Heart left ventricle (tissue), 16 donors: ENCODE results near the gene MAP9. TPM values are rescaled to one million over a fixed set of nuclear protein-coding genes. Genes with fewer than 3 reads are reported as not detected.
"Not testable (repeated sequence)": the region's sequence is repeated elsewhere in the genome, so short reads cannot be mapped to it uniquely, and the experiment has no call there.

Source experiments
- ATAC-seq, 4 donors: fragments of 200-7000 bp; cut with Tn5 transposase; one replicate each; pipeline ENCODE4 v1.9.1; 2020 to 2022; ENCODE audit warnings: moderate library complexity in 4 of 4, mild to moderate bottlenecking in 3 of 4, moderate number of reproducible peaks in 1 of 4
- DNase-seq, 5 donors: peaks; one replicate each; pipeline ENCODE4 v3.0.0-alpha.2; 2020
- H3K27ac ChIP-seq, 12 donors: fragments of 200-600 bp; sonication (generic) in 4 of 12; one replicate each; pipeline versions ENCODE4 v1.5.0 to v1.8.0; 2016 to 2022; ENCODE audit warnings: mild to moderate bottlenecking in 2 of 12
- H3K27me3 ChIP-seq, 9 donors: fragments of 200-600 bp; sonication (generic) in 2 of 9; one replicate each; pipeline versions ENCODE4 v1.5.1 to v1.8.0; 2016 to 2022; ENCODE audit warnings: mild to moderate bottlenecking in 3 of 9
- H3K36me3 ChIP-seq, 9 donors: fragments of 200-600 bp; sonication (generic) in 2 of 9; one replicate each; pipeline versions ENCODE4 v1.5.0 to v1.8.0; 2018 to 2022; ENCODE audit warnings: mild to moderate bottlenecking in 2 of 9
- H3K4me1 ChIP-seq, 12 donors: fragments of 200-600 bp; sonication (generic) in 4 of 12; one replicate each; pipeline versions ENCODE4 v1.5.0 to v1.8.0; 2016 to 2022; ENCODE audit warnings: mild to moderate bottlenecking in 3 of 12
- H3K4me3 ChIP-seq, 12 donors: fragments of 200-600 bp; sonication (generic) in 4 of 12; one replicate each; pipeline versions ENCODE4 v1.5.0 to v1.8.0; 2017 to 2022; ENCODE audit warnings: mild to moderate bottlenecking in 9 of 12, moderate library complexity in 4 of 12
- H3K9me3 ChIP-seq, 12 donors: fragments of 200-600 bp; sonication (generic) in 4 of 12; one replicate each; pipeline versions ENCODE4 v1.5.0 to v1.8.0; 2016 to 2022; ENCODE audit warnings: mild to moderate bottlenecking in 1 of 12
- POLR2A ChIP-seq, 2 donors: fragments of 450-650 bp; IDR thresholded peaks; one replicate each; pipeline ENCODE4 v1.6.1; 2017; ENCODE audit warnings: antibody characterized with exemption in 2 of 2, mild to moderate bottlenecking in 2 of 2, moderate library complexity in 2 of 2
- WGBS, 4 donors: extraction: QIAGEN DNeasy Blood & Tissue Kit in 2 of 4; methylation state at CpG; one replicate each; pipeline versions ENCODE4 v1.1.5 to v1.1.7; 2013 to 2018; 5-methylcytosine and 5-hydroxymethylcytosine counted together
- intact Hi-C, 10 donors: fragments of 100-400 bp; cut with DNase I; formaldehyde crosslinking; loops; one replicate each; pipeline versions ENCODE4 v1.11.1 to v1.14.2; 2022
- long read RNA-seq, 3 donors: library from polyadenylated mRNA; unstranded; transcript quantifications; one replicate each; pipeline ENCODE4 v2.0.0, GENCODE V29; 2020 to 2021
- polyA plus RNA-seq, 2 donors: library from polyadenylated mRNA; stranded (reverse); fragments of 200-250 nt; gene quantifications; one replicate each; pipeline ENCODE4 v1.2.3, GENCODE V29; 2013
- total RNA-seq, 9 donors: library from RNA; depleted of rRNA in 2 of 9; stranded (reverse); fragments of >200 nt in 2 of 9; fragmentation: NEBNext Ultra II Directional in 3 of 9; extraction: Animal tissue kit (Norgen Biotek cat#: 25700) in 3 of 9; gene quantifications; one replicate each; pipeline versions ENCODE4 v1.1.0 to v1.2.4, GENCODE V29; 2016 to 2023
- TF ChIP-seq, protein P1 (sequence below), 12 donors: fragments of 200-600 bp; sonication (generic) in 4 of 12; IDR thresholded peaks; one replicate each; pipeline versions ENCODE4 v1.5.0 to v1.8.0; 2018 to 2022; ENCODE audit warnings: antibody characterized with exemption in 12 of 12, mild to moderate bottlenecking in 5 of 12
- donor health status: ischemic (EF 13 %, LVEDD 7.1; RV severe dilation, severe dysfunction).
- donor health status: healthy with polysubstance abuse.
- donor health status: DM: no; HTN: yes; CAD: no.
- donor health status: DM: no; HTN: no; CAD: no.
- donor health status: ischemic (EF 25% LVEDD 6.9; RV normal size, moderate dysfunction).
- donor health status: ischemic (EF 25% LVEDD 5.7; RV mildly dilated, moderate dysfunction).
- donor health status: healthy.
- donor health status: DM: yes; HTN: yes; CAD: no.
- donor health status: ischemic (EF 35%, LVEDD 5.7; RV mildly dilated, moderate dysfunction).
- donor health status: nonischemic (EF 11% LVEDD 7.7; RV severe dilation, severe dysfunction).
- donor health status: DM: yes; HTN: yes; CAD: no.
- donor health status: PGD.
- donor health status: ischemic (EF 29% LVEDD 5.4; RV normal size, mild dysfunction).
- donor health status: nonischemic (EF 23%, LVEDD 6.1; RV moderate dilation, normal function).

MAP9 gene
- total RNA-seq (10 to 100 TPM in 4 of 9 donors, 1 to 10 TPM in 5; 3.9 to 12.0 (median 9.0) TPM), polyA plus RNA-seq (1 to 10 TPM; 3.4 to 6.2 TPM)
- long read RNA-seq, donor 1, partial matches to known transcripts, result 4 of 9 reads
- long read RNA-seq, donor 1, other reads (novel, unspliced or antisense), result 4 of 9 reads
- long read RNA-seq, donor 2, transcript MAP9-204 (11 exons, 1,644 nt), result major isoform, 8 of 35 reads
- long read RNA-seq, donor 2, partial matches to known transcripts, result 15 of 35 reads
- long read RNA-seq, donor 2, other reads (novel, unspliced or antisense), result 11 of 35 reads
- long read RNA-seq, donor 3, partial matches to known transcripts, result 4 of 12 reads
- long read RNA-seq, donor 3, other reads (novel, unspliced or antisense), result 7 of 12 reads

GRCh38 chr4:155376387-155377268 lies at the start of gene MAP9:
Gene MAP9, minus strand, starts transcription at chr4:155376965. Its CDS starts 1,115 bp downstream, at chr4:155375850.
- Histone ChIP-seq H3K27ac (peak within 1 kb of the TSS in 4 of 12 donors; percentile 21 to 56 (median 38)), H3K4me3 (peak within 1 kb of the TSS; percentile 45 to 84 (median 70)), H3K27me3 (peaks cover 0 to 21% (median 0%) of the 10 kb centered on the region in 9 donors), H3K4me1 (peaks cover 0 to 12% (median 7%) of the 10 kb centered on the region in 12 donors), H3K36me3 (peaks cover 0 to 13% (median 0%) of the 10 kb centered on the region in 9 donors), H3K9me3 (no peaks in the 10 kb centered on the region)
- intact Hi-C loops, result loop anchor here in 2 of 10 donors (10.0 kb wide), 1 partner anchor 822 kb away; the partner anchor contains the start of gene PLRG1 (in 2 of the 2)
- whole genome bisulfite sequencing, 4 donors, result 4 to 11% (median 7%) methylated on average over 41 to 66 of the region's 66 CpGs
- ATAC-seq, result peak; percentile 97 to 99 (median 99)
- TF ChIP-seq, protein P1, sequence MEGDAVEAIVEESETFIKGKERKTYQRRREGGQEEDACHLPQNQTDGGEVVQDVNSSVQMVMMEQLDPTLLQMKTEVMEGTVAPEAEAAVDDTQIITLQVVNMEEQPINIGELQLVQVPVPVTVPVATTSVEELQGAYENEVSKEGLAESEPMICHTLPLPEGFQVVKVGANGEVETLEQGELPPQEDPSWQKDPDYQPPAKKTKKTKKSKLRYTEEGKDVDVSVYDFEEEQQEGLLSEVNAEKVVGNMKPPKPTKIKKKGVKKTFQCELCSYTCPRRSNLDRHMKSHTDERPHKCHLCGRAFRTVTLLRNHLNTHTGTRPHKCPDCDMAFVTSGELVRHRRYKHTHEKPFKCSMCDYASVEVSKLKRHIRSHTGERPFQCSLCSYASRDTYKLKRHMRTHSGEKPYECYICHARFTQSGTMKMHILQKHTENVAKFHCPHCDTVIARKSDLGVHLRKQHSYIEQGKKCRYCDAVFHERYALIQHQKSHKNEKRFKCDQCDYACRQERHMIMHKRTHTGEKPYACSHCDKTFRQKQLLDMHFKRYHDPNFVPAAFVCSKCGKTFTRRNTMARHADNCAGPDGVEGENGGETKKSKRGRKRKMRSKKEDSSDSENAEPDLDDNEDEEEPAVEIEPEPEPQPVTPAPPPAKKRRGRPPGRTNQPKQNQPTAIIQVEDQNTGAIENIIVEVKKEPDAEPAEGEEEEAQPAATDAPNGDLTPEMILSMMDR (IDR thresholded peaks at IDR 0.05), result no peak
- TF ChIP-seq POLR2A (IDR thresholded peaks at IDR 0.05), result no peak
- peak; percentile 92 to 94 (median 92) for DNase-seq

- H3K9me3 ChIP-seq, result not testable (repeated sequence)
- 86 to 96% (median 89%) methylated on average over 10 to 11 of the region's 11 CpGs for WGBS, 4 donors
Observed at GRCh38 chr4:155424778-155425177, 48.0 kb upstream of the MAP9 start.

GRCh38 chr4:155423671-155424070 lies 46.9 kb upstream of the MAP9 start:
- Histone ChIP-seq H3K36me3 (no peaks in the 10 kb centered on the region), H3K4me1 (peaks cover 0 to 17% (median 1%) of the 10 kb centered on the region in 12 donors), H3K9me3 (peaks cover 0 to 10% (median 0%) of the 10 kb centered on the region in 12 donors), H3K27me3 (no peaks in the 10 kb centered on the region), H3K27ac (no peak overlapping the region), H3K4me3 (no peak overlapping the region)
- DNase-seq, result no peak
- no peak for TF ChIP-seq POLR2A (IDR thresholded peaks at IDR 0.05)
- TF ChIP-seq, protein P1 (IDR thresholded peaks at IDR 0.05), result no peak
- peak in 2 of 4 donors; percentile 66 to 82 for ATAC-seq
- intact Hi-C loops, result no loop called here
- WGBS, 4 donors, result 23 to 26% (median 24%) methylated on average over 1 of the region's 1 CpG

More at GRCh38 chr4:155424778-155425177, 48.0 kb upstream of the MAP9 start:
- H3K4me3 ChIP-seq, DNase-seq, ATAC-seq, H3K27ac ChIP-seq, intact Hi-C loops, H3K27me3 ChIP-seq, H3K36me3 ChIP-seq: not testable (repeated sequence)
- peaks cover 0 to 17% (median 1%) of the 10 kb centered on the region in 12 donors for H3K4me1 ChIP-seq

- Histone ChIP-seq H3K27me3 (no peaks in the 10 kb centered on the region), H3K27ac (no peak overlapping the region), H3K36me3 (no peaks in the 10 kb centered on the region), H3K4me3 (no peak overlapping the region), H3K9me3 (no peaks in the 10 kb centered on the region), H3K4me1 (peaks cover 0 to 8% (median 0%) of the 10 kb centered on the region in 12 donors)
- DNase-seq (no peak), ATAC-seq (no peak)
- TF ChIP-seq POLR2A (IDR thresholded peaks at IDR 0.05), result no peak
- intact Hi-C loops, result no loop called here
- WGBS, 4 donors, result 79 to 97% (median 96%) methylated on average over 4 of the region's 4 CpGs
Observed at GRCh38 chr4:155419266-155419665, 42.5 kb upstream of the MAP9 start.

DNA sequence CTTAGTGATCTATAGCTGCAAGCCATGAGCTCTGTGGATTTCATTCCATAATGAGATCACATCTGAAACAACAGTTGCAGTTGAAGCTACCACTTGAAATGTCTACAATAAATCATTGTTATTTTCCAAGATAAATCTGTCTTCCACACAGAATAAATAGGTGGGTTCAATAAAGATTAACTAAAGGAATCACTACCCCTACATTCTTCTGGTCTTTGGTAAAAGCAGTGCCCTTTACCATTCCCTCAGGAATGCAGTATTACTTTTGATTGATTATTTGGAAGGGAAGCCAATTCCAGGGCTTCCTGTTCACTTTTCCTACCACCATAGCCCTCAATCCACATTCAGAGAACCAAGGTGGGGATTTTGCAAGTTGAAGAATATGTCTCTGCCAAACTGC lies 38.9 kb upstream of the MAP9 start:
- H3K27me3 ChIP-seq, result no peaks in the 10 kb centered on the region
- H3K36me3 ChIP-seq, result no peaks in the 10 kb centered on the region
- DNase-seq, result no peak
- H3K9me3 ChIP-seq, result no peaks in the 10 kb centered on the region
- intact Hi-C loops, result no loop called here
- no peak overlapping the region for H3K27ac ChIP-seq
- TF ChIP-seq, protein P1 (IDR thresholded peaks at IDR 0.05), result no peak
- TF ChIP-seq POLR2A (IDR thresholded peaks at IDR 0.05), result no peak
- ATAC-seq, result no peak
- H3K4me1 ChIP-seq, result peaks cover 0 to 6% (median 0%) of the 10 kb centered on the region in 12 donors
- no peak overlapping the region for H3K4me3 ChIP-seq
